Dendritic cell treated with granulocyte-macrophage colony-stimulating factor and Interleukin-4, amounts not matched to agents 40 ng/mL and 50 ng/mL, for 4 days (primary cell): ENCODE results near the gene DFFB.
A peak's percentile ranks its signal among the peaks of the same experiment; 100 is the strongest.
"Not testable (repeated sequence)": the region's sequence is repeated elsewhere in the genome, so short reads cannot be mapped to it uniquely, and the experiment has no call there.

Source experiments
- H3K27ac Mint-ChIP-seq: one replicate; pipeline ENCODE4 v1.8.0; 2022; ENCODE audit warnings: mild to moderate bottlenecking, mixed read lengths
- H3K27me3 Mint-ChIP-seq: one replicate; pipeline ENCODE4 v1.8.0; 2022; ENCODE audit warnings: mild to moderate bottlenecking, mixed read lengths
- H3K36me3 Mint-ChIP-seq: one replicate; pipeline ENCODE4 v1.8.0; 2022; ENCODE audit warnings: low read depth, mixed read lengths
- H3K4me1 Mint-ChIP-seq: one replicate; pipeline ENCODE4 v1.8.0; 2022; ENCODE audit warnings: low read depth, mixed read lengths
- H3K4me3 Mint-ChIP-seq: one replicate; pipeline ENCODE4 v1.8.0; 2022; ENCODE audit warnings: mild to moderate bottlenecking, moderate library complexity, mixed read lengths
- H3K9me3 Mint-ChIP-seq: one replicate; pipeline ENCODE4 v1.8.0; 2022; ENCODE audit warnings: mixed read lengths
- intact Hi-C: fragments of 100-400 bp; cut with micrococcal nuclease; formaldehyde crosslinking; loops from one replicate; pipeline ENCODE4 v1.15.0; 2022

DFFB gene

GRCh38 chr1:3856923-3857790 lies at the start of gene DFFB, which contains the start of gene CEP104:
DFFB (plus strand) TSS chr1:3857476; CDS start chr1:3857604, 128 bp downstream.
CEP104 (minus strand) TSS chr1:3857211; CDS start chr1:3852407, 4,804 bp downstream.
- H3K9me3 Mint-ChIP-seq: no peaks in the 10 kb centered on the region
- peak within 1 kb of the TSS; percentile 97 for H3K4me3 Mint-ChIP-seq
- H3K36me3 Mint-ChIP-seq: peaks cover 8% of the 10 kb centered on the region
- intact Hi-C loops: loop anchor here (1.0 to 2.0 kb wide), 2 partner anchors 34 to 43 kb away; partner anchors contain the start of gene C1orf174
- peaks cover 37% of the 10 kb centered on the region for H3K4me1 Mint-ChIP-seq
- no peaks in the 10 kb centered on the region for H3K27me3 Mint-ChIP-seq
- H3K27ac Mint-ChIP-seq: peak within 1 kb of the TSS; percentile 88

- Mint-ChIP-seq H3K9me3 (no peaks in the 10 kb centered on the region), H3K27me3 (peaks cover 17% of the 10 kb centered on the region), H3K36me3 (no peaks in the 10 kb centered on the region), H3K27ac (no peak overlapping the region), H3K4me1 (no peaks in the 10 kb centered on the region), H3K4me3 (no peak overlapping the region)
- intact Hi-C loops: no loop called here
Observed at GRCh38 chr1:3807769-3808168, 49.5 kb upstream of the DFFB start.

- Mint-ChIP-seq H3K36me3 (peaks cover 9% of the 10 kb centered on the region), H3K4me3 (no peak overlapping the region)
Observed at GRCh38 chr1:3809680-3810079, 47.6 kb upstream of the DFFB start.

GRCh38 chr1:3810149-3810761 lies 47.0 kb upstream of the DFFB start:
- H3K27ac Mint-ChIP-seq, H3K4me3 Mint-ChIP-seq, H3K4me1 Mint-ChIP-seq, H3K27me3 Mint-ChIP-seq, intact Hi-C loops, H3K9me3 Mint-ChIP-seq: not testable (repeated sequence)
- H3K36me3 Mint-ChIP-seq: peaks cover 14% of the 10 kb centered on the region

More at GRCh38 chr1:3809680-3810079, 47.6 kb upstream of the DFFB start:
- intact Hi-C loops: no loop called here
- H3K9me3 Mint-ChIP-seq: no peaks in the 10 kb centered on the region
- peaks cover 4% of the 10 kb centered on the region for H3K27me3 Mint-ChIP-seq
- H3K27ac Mint-ChIP-seq: no peak overlapping the region
- H3K4me1 Mint-ChIP-seq: no peaks in the 10 kb centered on the region

GRCh38 chr1:3811595-3811911 lies 45.7 kb upstream of the DFFB start:
- H3K9me3 Mint-ChIP-seq: no peaks in the 10 kb centered on the region
- no peak overlapping the region for H3K27ac Mint-ChIP-seq
- H3K27me3 Mint-ChIP-seq: peaks cover 2% of the 10 kb centered on the region
- no peak overlapping the region for H3K4me3 Mint-ChIP-seq
- intact Hi-C loops: no loop called here
- no peaks in the 10 kb centered on the region for H3K4me1 Mint-ChIP-seq
- peaks cover 27% of the 10 kb centered on the region for H3K36me3 Mint-ChIP-seq

- H3K4me1 Mint-ChIP-seq: no peaks in the 10 kb centered on the region
- peaks cover 40% of the 10 kb centered on the region for H3K36me3 Mint-ChIP-seq
- no peak overlapping the region for H3K4me3 Mint-ChIP-seq
- H3K27ac Mint-ChIP-seq: no peak overlapping the region
- no peaks in the 10 kb centered on the region for H3K27me3 Mint-ChIP-seq
- intact Hi-C loops: no loop called here
- no peaks in the 10 kb centered on the region for H3K9me3 Mint-ChIP-seq
Observed at GRCh38 chr1:3814065-3814464, 43.2 kb upstream of the DFFB start.

- Mint-ChIP-seq H3K4me3 (no peak overlapping the region), H3K36me3 (peaks cover 49% of the 10 kb centered on the region), H3K27ac (no peak overlapping the region), H3K9me3 (no peaks in the 10 kb centered on the region), H3K27me3 (no peaks in the 10 kb centered on the region), H3K4me1 (no peaks in the 10 kb centered on the region)
- intact Hi-C loops: no loop called here
Observed at GRCh38 chr1:3814771-3815561, 42.3 kb upstream of the DFFB start.

GRCh38 chr1:3816331-3817137 lies 40.7 kb upstream of the DFFB start:
- intact Hi-C loops: no loop called here
- peaks cover 65% of the 10 kb centered on the region for H3K36me3 Mint-ChIP-seq
- H3K9me3 Mint-ChIP-seq: no peaks in the 10 kb centered on the region
- no peaks in the 10 kb centered on the region for H3K4me1 Mint-ChIP-seq
- H3K27me3 Mint-ChIP-seq: no peaks in the 10 kb centered on the region
- no peak overlapping the region for H3K27ac Mint-ChIP-seq
- no peak overlapping the region for H3K4me3 Mint-ChIP-seq

- Mint-ChIP-seq H3K36me3 (peaks cover 72% of the 10 kb centered on the region), H3K9me3 (no peaks in the 10 kb centered on the region), H3K4me1 (no peaks in the 10 kb centered on the region), H3K4me3 (no peak overlapping the region), H3K27ac (no peak overlapping the region), H3K27me3 (no peaks in the 10 kb centered on the region)
- intact Hi-C loops: no loop called here
Observed at GRCh38 chr1:3817138-3817740, 40.0 kb upstream of the DFFB start.

GRCh38 chr1:3817821-3818597 lies 39.3 kb upstream of the DFFB start:
- Mint-ChIP-seq H3K36me3 (peaks cover 79% of the 10 kb centered on the region), H3K4me3 (no peak overlapping the region), H3K4me1 (peaks cover 6% of the 10 kb centered on the region), H3K27me3 (no peaks in the 10 kb centered on the region), H3K27ac (no peak overlapping the region), H3K9me3 (no peaks in the 10 kb centered on the region)
- intact Hi-C loops: no loop called here

GRCh38 chr1:3819771-3820200 lies 37.5 kb upstream of the DFFB start:
- Mint-ChIP-seq H3K27ac (no peak overlapping the region), H3K36me3 (peaks cover 86% of the 10 kb centered on the region), H3K4me3 (no peak overlapping the region), H3K4me1 (peaks cover 6% of the 10 kb centered on the region), H3K27me3 (no peaks in the 10 kb centered on the region), H3K9me3 (no peaks in the 10 kb centered on the region)
- intact Hi-C loops: no loop called here

GRCh38 chr1:3820316-3820715 lies 37.0 kb upstream of the DFFB start:
- Mint-ChIP-seq H3K27me3 (no peaks in the 10 kb centered on the region), H3K9me3 (no peaks in the 10 kb centered on the region), H3K4me1 (peaks cover 6% of the 10 kb centered on the region), H3K27ac (no peak overlapping the region), H3K4me3 (no peak overlapping the region), H3K36me3 (peaks cover 86% of the 10 kb centered on the region)
- intact Hi-C loops: no loop called here
